ENCODE measurements around the gene GOLPH3. TPM values are rescaled to one million over a fixed set of nuclear protein-coding genes. Genes with fewer than 3 reads are reported as not detected.
"Not testable (repeated sequence)": the region's sequence is repeated elsewhere in the genome, so short reads cannot be mapped to it uniquely, and the experiment has no call there.

The GOLPH3 gene
- polyA plus RNA-seq, 4 donors, result 53.0 to 93.2 (median 74.4) TPM

DNA sequence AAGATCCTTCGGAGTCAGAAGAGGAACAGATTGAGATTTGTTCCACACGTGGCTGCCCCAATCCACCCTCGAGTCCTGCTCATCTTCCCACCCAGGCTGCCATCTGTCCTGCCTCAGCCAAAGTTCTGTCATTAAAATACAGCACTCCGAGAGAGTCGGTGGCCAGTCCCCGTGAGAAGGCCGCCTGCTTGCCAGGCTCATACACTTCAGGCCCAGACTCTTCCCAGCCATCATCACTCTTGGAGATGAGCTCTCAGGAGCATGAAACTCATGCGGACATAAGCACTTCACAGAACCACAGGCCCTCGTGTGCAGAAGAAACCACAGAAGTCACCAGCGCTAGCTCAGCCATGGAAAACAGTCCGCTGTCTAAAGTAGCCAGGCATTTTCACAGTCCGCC, 85.9 kb downstream of the GOLPH3 start:
- no peak overlapping the region for H3K4me3 ChIP-seq (ENCODE audit: low read depth in 1 of 3, low read length in 3 of 3)
- no peaks in the 10 kb centered on the region for H3K27me3 ChIP-seq (ENCODE audit: control insufficient read depth in 3 of 3, insufficient read depth in 3 of 3, low read length in 3 of 3)
- 89 to 93% (median 92%) methylated on average over 12 of the region's 12 CpGs for WGBS, 3 donors
- DNase-seq (no peak), FAIRE-seq (no peak)
- peaks cover 0 to 21% (median 0%) of the 10 kb centered on the region in 3 donors for H3K36me3 ChIP-seq (ENCODE audit: control insufficient read depth in 3 of 3, insufficient read depth in 2 of 3, low read depth in 1 of 3, low read length in 3 of 3)
- H3K27ac ChIP-seq (ENCODE audit: low read depth in 1 of 3, low read length in 2 of 3), result no peak overlapping the region
- H3K4me1 ChIP-seq (ENCODE audit: control insufficient read depth in 3 of 3, insufficient read depth in 2 of 3, low read depth in 1 of 3, low read length in 2 of 3), result no peaks in the 10 kb centered on the region
- no peaks in the 10 kb centered on the region for H3K9me3 ChIP-seq (ENCODE audit: control insufficient read depth in 2 of 2, insufficient read depth in 1 of 2, low read depth in 1 of 2, low read length in 1 of 2)

- Histone ChIP-seq H3K9me3 (ENCODE audit: control insufficient read depth in 2 of 2, insufficient read depth in 1 of 2, low read depth in 1 of 2, low read length in 1 of 2) (no peaks in the 10 kb centered on the region), H3K27ac (ENCODE audit: low read depth in 1 of 3, low read length in 2 of 3) (no peak overlapping the region), H3K27me3 (ENCODE audit: control insufficient read depth in 3 of 3, insufficient read depth in 3 of 3, low read length in 3 of 3) (no peaks in the 10 kb centered on the region), H3K4me3 (ENCODE audit: low read depth in 1 of 3, low read length in 3 of 3) (no peak overlapping the region), H3K36me3 (ENCODE audit: control insufficient read depth in 3 of 3, insufficient read depth in 2 of 3, low read depth in 1 of 3, low read length in 3 of 3) (peaks cover 0 to 21% (median 0%) of the 10 kb centered on the region in 3 donors), H3K4me1 (ENCODE audit: control insufficient read depth in 3 of 3, insufficient read depth in 2 of 3, low read depth in 1 of 3, low read length in 2 of 3) (no peaks in the 10 kb centered on the region)
- 91 to 92% (median 91%) methylated on average over 23 to 24 of the region's 24 CpGs for WGBS, 3 donors
- DNase-seq (no peak), FAIRE-seq (no peak)
Observed at GRCh38 chr5:32087086-32088082, 86.7 kb downstream of the GOLPH3 start.

GRCh38 chr5:32083981-32084430, 90.1 kb downstream of the GOLPH3 start:
- Histone ChIP-seq H3K27ac (ENCODE audit: low read depth in 1 of 3, low read length in 2 of 3) (no peak overlapping the region), H3K9me3 (ENCODE audit: control insufficient read depth in 2 of 2, insufficient read depth in 1 of 2, low read depth in 1 of 2, low read length in 1 of 2) (no peaks in the 10 kb centered on the region), H3K36me3 (ENCODE audit: control insufficient read depth in 3 of 3, insufficient read depth in 2 of 3, low read depth in 1 of 3, low read length in 3 of 3) (peaks cover 0 to 10% (median 0%) of the 10 kb centered on the region in 3 donors), H3K4me1 (ENCODE audit: control insufficient read depth in 3 of 3, insufficient read depth in 2 of 3, low read depth in 1 of 3, low read length in 2 of 3) (no peaks in the 10 kb centered on the region), H3K27me3 (ENCODE audit: control insufficient read depth in 3 of 3, insufficient read depth in 3 of 3, low read length in 3 of 3) (no peaks in the 10 kb centered on the region), H3K4me3 (ENCODE audit: low read depth in 1 of 3, low read length in 3 of 3) (no peak overlapping the region)
- no peak for DNase-seq
- WGBS, 3 donors, result 74 to 84% (median 76%) methylated on average over 10 of the region's 10 CpGs
- FAIRE-seq, result no peak

DNA sequence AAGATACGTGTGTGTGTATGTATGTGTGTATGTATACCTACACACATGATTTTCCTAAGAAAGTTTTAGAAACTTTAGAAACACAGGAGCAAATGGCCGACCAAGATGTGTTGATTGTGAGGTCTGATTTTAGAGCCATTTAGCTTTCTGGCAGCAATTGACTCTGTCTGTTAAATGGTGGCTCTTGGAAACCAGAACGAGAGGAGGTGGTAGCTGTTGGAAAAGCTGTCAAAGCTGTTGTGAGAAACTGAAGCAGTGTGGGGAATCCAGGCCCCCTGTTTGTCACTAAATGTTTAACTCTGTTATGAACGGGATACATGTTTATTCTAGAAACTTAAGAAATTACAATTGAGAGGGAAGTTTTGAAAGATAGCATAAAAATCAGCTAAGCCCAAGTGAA, 91.4 kb downstream of the GOLPH3 start:
- H3K4me3 ChIP-seq (ENCODE audit: low read depth in 1 of 3, low read length in 3 of 3), result no peak overlapping the region
- no peak overlapping the region for H3K27ac ChIP-seq (ENCODE audit: low read depth in 1 of 3, low read length in 2 of 3)
- H3K9me3 ChIP-seq (ENCODE audit: control insufficient read depth in 2 of 2, insufficient read depth in 1 of 2, low read depth in 1 of 2, low read length in 1 of 2), result no peaks in the 10 kb centered on the region
- FAIRE-seq, result no peak
- H3K4me1 ChIP-seq (ENCODE audit: control insufficient read depth in 3 of 3, insufficient read depth in 2 of 3, low read depth in 1 of 3, low read length in 2 of 3), result no peaks in the 10 kb centered on the region
- H3K27me3 ChIP-seq (ENCODE audit: control insufficient read depth in 3 of 3, insufficient read depth in 3 of 3, low read length in 3 of 3), result no peaks in the 10 kb centered on the region
- peaks cover 0 to 7% (median 0%) of the 10 kb centered on the region in 3 donors for H3K36me3 ChIP-seq (ENCODE audit: control insufficient read depth in 3 of 3, insufficient read depth in 2 of 3, low read depth in 1 of 3, low read length in 3 of 3)
- WGBS, 3 donors, result 68 to 75% (median 72%) methylated on average over 4 of the region's 4 CpGs
- no peak for DNase-seq

DNA sequence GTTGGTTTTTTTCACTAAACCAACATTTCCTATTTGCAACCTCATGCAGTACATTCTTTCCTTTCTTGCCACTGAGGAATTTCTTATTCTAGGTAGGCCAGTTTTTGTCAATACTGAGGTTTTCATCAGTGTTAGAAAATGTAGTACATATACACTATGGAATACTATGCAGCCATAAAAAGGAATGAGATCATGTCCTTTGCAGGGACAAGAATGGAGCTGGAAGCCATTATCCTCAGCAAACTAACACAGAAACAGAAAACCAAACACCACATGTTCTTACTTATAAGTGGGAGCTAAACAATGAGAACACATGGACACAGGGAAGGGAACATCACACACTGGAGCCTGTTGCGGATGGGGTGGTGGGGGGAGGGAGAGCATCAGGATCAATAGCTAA, 93.6 kb downstream of the GOLPH3 start:
- H3K27ac ChIP-seq (ENCODE audit: low read depth in 1 of 3, low read length in 2 of 3); H3K36me3 ChIP-seq (ENCODE audit: control insufficient read depth in 3 of 3, insufficient read depth in 2 of 3, low read depth in 1 of 3, low read length in 3 of 3); FAIRE-seq; H3K27me3 ChIP-seq (ENCODE audit: control insufficient read depth in 3 of 3, insufficient read depth in 3 of 3, low read length in 3 of 3); H3K9me3 ChIP-seq (ENCODE audit: control insufficient read depth in 2 of 2, insufficient read depth in 1 of 2, low read depth in 1 of 2, low read length in 1 of 2); H3K4me3 ChIP-seq (ENCODE audit: low read depth in 1 of 3, low read length in 3 of 3); H3K4me1 ChIP-seq (ENCODE audit: control insufficient read depth in 3 of 3, insufficient read depth in 2 of 3, low read depth in 1 of 3, low read length in 2 of 3); DNase-seq: not testable (repeated sequence)
- WGBS, 3 donors, result 95 to 100% (median 100%) methylated on average over 1 of the region's 1 CpG

DNA sequence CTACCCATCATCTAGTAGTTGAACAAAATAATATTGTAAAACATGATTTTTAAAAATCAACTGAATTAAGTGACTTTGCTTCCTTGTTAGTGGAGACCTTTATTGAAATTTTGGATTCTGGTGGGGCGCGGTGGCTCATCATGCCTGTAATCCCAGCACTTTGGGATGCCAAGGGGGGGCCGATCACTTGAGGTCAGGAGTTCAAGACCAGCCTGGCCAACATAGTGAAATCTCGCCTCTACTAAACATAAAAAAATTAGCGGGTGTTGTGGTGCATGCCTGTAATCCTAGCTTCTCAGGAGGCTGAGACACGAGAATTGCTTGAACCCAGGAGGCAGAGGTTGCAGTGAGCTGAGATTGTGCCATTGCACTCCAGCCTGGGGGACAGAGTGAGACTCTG, 95.3 kb downstream of the GOLPH3 start:
- DNase-seq; H3K4me3 ChIP-seq (ENCODE audit: low read depth in 1 of 3, low read length in 3 of 3); H3K27ac ChIP-seq (ENCODE audit: low read depth in 1 of 3, low read length in 2 of 3); FAIRE-seq; H3K4me1 ChIP-seq (ENCODE audit: control insufficient read depth in 3 of 3, insufficient read depth in 2 of 3, low read depth in 1 of 3, low read length in 2 of 3); H3K9me3 ChIP-seq (ENCODE audit: control insufficient read depth in 2 of 2, insufficient read depth in 1 of 2, low read depth in 1 of 2, low read length in 1 of 2); H3K27me3 ChIP-seq (ENCODE audit: control insufficient read depth in 3 of 3, insufficient read depth in 3 of 3, low read length in 3 of 3); H3K36me3 ChIP-seq (ENCODE audit: control insufficient read depth in 3 of 3, insufficient read depth in 2 of 3, low read depth in 1 of 3, low read length in 3 of 3): not testable (repeated sequence)
- WGBS, 3 donors, result 80 to 90% (median 81%) methylated on average over 6 of the region's 6 CpGs

DNA sequence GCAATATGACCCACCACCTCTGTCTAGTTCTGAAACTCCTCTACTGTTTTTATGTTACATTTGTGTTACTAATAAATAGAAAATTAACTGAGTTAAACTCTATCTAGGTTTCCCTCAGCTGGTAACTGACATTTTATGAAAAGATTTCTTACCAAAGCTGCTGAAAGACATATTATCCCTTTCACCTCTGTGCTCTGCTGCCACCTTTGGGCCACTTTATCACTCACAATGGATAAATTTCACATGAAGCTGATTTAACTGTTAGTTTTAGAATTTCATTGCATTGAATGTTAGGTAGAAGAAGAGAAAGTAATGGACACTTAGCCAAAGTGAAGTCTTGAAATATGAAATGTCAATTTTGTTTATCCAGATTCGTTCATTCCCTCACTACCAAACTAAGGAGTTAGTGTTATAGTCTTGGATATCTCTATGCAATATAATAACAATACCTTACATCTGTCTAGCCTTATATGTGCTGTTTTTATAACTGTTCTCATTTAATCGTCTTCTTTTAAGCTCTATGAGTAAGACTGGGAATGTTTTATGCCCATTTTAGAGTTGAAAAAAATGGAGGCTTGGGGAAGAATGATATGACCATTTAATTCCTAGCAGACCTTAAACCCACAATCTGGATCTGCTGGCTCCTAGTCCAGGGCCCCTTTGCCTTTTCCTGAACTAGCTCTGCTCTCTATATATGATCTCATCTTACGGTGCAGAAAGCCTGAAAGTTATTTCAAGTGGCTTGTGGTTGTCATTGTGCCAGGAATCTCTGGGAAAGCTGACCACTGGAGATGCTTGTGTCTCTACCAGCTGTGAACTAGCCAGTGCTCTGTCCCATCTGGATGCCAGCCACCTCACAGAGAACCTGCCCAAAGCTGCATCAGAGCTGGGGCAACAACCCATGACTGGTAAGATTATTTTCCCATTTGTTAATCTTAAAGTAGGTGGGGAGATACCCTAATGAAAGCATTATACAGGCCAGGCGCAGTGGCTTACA, 97.1 kb downstream of the GOLPH3 start:
- no peak overlapping the region for H3K27ac ChIP-seq (ENCODE audit: low read depth in 1 of 3, low read length in 2 of 3)
- no peak overlapping the region for H3K4me3 ChIP-seq (ENCODE audit: low read depth in 1 of 3, low read length in 3 of 3)
- H3K36me3 ChIP-seq (ENCODE audit: control insufficient read depth in 3 of 3, insufficient read depth in 2 of 3, low read depth in 1 of 3, low read length in 3 of 3), result no peaks in the 10 kb centered on the region
- H3K4me1 ChIP-seq (ENCODE audit: control insufficient read depth in 3 of 3, insufficient read depth in 2 of 3, low read depth in 1 of 3, low read length in 2 of 3), result no peaks in the 10 kb centered on the region
- H3K27me3 ChIP-seq (ENCODE audit: control insufficient read depth in 3 of 3, insufficient read depth in 3 of 3, low read length in 3 of 3), result no peaks in the 10 kb centered on the region
- 43 to 50% (median 44%) methylated on average over 4 of the region's 4 CpGs for WGBS, 3 donors
- DNase-seq (peak; percentile 22 to 39), FAIRE-seq (no peak)
- H3K9me3 ChIP-seq (ENCODE audit: control insufficient read depth in 2 of 2, insufficient read depth in 1 of 2, low read depth in 1 of 2, low read length in 1 of 2), result no peaks in the 10 kb centered on the region

All from small intestine (tissue), 7 donors.